HG02973 (cell line): ENCODE data around the gene KCNA5.

Experiments
- ATAC-seq: cut with Tn5 transposase; IDR thresholded peaks from one replicate; pipeline ENCODE4 v1.9.1; 2021; ENCODE audit warnings: moderate library complexity; ENCODE audit not compliant: unreplicated experiment

Gene KCNA5

GRCh38 chr12:5027046-5027821 lies 16.4 kb upstream of the KCNA5 start:
- ATAC-seq: no peak

- no peak for ATAC-seq
Observed at GRCh38 chr12:5030066-5030465, 13.6 kb upstream of the KCNA5 start.

GRCh38 chr12:5031242-5031641 lies 12.4 kb upstream of the KCNA5 start:
- ATAC-seq: no peak

GRCh38 chr12:5031958-5032357 lies 11.7 kb upstream of the KCNA5 start:
- no peak for ATAC-seq

- no peak for ATAC-seq
Observed at GRCh38 chr12:5032821-5033220, 10.9 kb upstream of the KCNA5 start.

GRCh38 chr12:5033883-5034282 lies 9.8 kb upstream of the KCNA5 start:
- ATAC-seq: no peak

- ATAC-seq: no peak
Observed at GRCh38 chr12:5034603-5035002, 9.1 kb upstream of the KCNA5 start.

GRCh38 chr12:5035618-5036017 lies 8.1 kb upstream of the KCNA5 start:
- ATAC-seq: no peak

- ATAC-seq: no peak
Observed at GRCh38 chr12:5036031-5036430, 7.6 kb upstream of the KCNA5 start.

GRCh38 chr12:5037795-5038357 lies 5.8 kb upstream of the KCNA5 start:
- ATAC-seq: no peak

GRCh38 chr12:5038781-5039311 lies 4.8 kb upstream of the KCNA5 start:
- no peak for ATAC-seq

GRCh38 chr12:5039815-5040214 lies 3.9 kb upstream of the KCNA5 start:
- ATAC-seq: no peak

GRCh38 chr12:5040368-5040767 lies 3.3 kb upstream of the KCNA5 start:
- ATAC-seq: no peak

GRCh38 chr12:5044420-5045295 lies 979 bp downstream of the KCNA5 start:
- ATAC-seq: no peak

GRCh38 chr12:5047094-5047493 lies 3.4 kb downstream of the KCNA5 start:
- no peak for ATAC-seq

- no peak for ATAC-seq
Observed at GRCh38 chr12:5047729-5048128, 4.0 kb downstream of the KCNA5 start.

- ATAC-seq: no peak
Observed at GRCh38 chr12:5050542-5050941, 6.9 kb downstream of the KCNA5 start.

GRCh38 chr12:5051334-5051733 lies 7.7 kb downstream of the KCNA5 start:
- no peak for ATAC-seq

- no peak for ATAC-seq
Observed at GRCh38 chr12:5051913-5052312, 8.2 kb downstream of the KCNA5 start.

- ATAC-seq: no peak
Observed at GRCh38 chr12:5052348-5052747, 8.7 kb downstream of the KCNA5 start.

GRCh38 chr12:5059358-5059757 lies 15.7 kb downstream of the KCNA5 start:
- ATAC-seq: no peak

- no peak for ATAC-seq
Observed at GRCh38 chr12:5060958-5061357, 17.3 kb downstream of the KCNA5 start.
